Activated T-cell treated with anti-CD3 and anti-CD28 coated beads for 1 hour (primary cell): ENCODE results near the gene CD81.

ENCODE experiments used
- DNase-seq: peaks from one replicate; pipeline ENCODE4 v3.0.0-alpha.2; 2020; ENCODE audit warnings: low read depth

Gene CD81

DNA sequence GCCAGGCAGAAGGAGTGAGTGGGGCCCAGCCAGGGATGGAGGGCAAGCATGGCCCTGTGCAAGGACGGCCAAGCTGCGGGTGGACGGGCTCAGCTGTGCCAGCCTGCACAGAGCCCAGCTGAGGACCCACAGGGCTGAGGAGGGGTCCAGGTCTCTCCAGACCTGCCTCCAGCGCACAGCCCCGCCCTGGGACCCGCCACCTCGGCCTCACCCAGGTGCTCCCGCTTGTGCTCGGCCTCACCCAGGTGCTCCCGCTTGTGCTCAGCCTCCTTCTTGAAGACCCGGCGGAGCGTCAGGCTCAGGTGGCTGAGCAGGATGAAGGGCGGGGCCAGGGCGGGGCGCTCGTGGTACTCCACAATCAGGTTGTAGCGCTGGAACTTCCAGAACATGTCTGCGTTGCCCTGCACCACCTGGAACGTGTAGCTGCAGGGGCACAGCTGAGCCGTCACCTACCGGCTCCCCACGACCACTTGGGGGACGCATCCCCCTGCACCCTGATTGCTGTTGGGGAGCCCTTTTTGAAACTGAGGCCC, 29.8 kb downstream of the CD81 start:
- DNase-seq: no peak

GRCh38 chr11:2408671-2409070, 31.6 kb downstream of the CD81 start:
- DNase-seq: no peak

DNA sequence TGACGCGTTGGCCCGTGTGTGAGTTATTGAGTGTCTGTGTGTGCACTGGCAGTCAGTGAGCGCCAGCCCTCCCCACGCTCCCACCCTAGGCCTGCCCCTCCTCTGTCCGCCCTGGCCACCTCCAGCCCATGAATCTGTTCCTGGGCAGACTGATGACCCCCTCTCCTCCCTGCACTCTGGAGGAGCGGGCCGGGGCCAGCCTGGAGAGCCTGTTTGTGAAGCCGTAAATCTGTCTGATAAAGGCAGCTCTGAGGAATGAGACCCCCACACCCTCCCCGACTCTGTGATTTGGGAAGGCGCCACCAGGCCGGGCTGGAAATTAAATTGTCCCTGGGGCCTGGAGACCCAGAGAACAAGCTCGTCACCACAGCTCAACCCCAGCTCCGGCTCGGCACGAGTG, 32.0 kb downstream of the CD81 start:
- DNase-seq: no peak

GRCh38 chr11:2409611-2410468, 32.7 kb downstream of the CD81 start:
- no peak for DNase-seq

DNA sequence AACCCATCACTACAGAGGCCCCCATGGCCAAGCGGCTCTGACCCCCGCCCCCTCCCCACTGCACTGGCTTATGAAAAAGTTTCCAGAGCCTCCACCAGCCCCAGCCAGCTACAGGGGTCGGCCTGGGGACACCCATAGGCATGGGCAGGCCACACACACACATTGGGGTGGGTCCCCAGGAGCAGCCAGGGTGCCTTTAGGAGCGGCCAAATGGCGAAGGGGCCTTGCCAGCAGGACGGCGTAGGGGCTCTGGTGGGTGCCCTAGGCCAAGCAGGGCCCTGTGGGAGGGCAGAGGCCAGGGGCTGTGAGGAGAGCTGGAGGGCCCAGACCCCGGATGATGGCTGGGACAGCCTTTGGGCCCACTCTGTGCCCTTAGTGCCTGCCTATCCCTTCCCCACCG, 33.5 kb downstream of the CD81 start:
- DNase-seq: no peak

- DNase-seq: no peak
These were observed 34.6 kb downstream of the CD81 start for GRCh38 chr11:2411446-2412305.

DNA sequence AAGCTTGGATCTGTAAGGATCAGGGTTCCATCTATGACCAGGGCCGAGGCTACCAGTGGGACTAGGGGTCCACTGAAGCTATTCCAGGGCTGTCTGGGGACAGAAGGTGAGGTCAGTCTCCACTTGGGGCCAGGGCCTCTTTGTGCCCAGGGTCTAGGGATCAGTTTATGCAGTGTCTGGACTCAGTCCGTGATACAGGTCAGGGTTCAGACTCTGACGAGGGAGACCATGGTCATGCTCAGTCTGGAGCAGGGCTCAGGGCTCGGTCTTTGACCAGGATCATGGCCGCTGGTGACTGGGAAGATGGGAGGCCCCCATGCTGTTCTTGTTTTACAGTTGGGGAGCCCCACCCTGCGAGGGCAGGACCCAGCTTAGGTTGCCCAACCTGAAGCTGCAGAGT, 35.2 kb downstream of the CD81 start:
- no peak for DNase-seq

DNA sequence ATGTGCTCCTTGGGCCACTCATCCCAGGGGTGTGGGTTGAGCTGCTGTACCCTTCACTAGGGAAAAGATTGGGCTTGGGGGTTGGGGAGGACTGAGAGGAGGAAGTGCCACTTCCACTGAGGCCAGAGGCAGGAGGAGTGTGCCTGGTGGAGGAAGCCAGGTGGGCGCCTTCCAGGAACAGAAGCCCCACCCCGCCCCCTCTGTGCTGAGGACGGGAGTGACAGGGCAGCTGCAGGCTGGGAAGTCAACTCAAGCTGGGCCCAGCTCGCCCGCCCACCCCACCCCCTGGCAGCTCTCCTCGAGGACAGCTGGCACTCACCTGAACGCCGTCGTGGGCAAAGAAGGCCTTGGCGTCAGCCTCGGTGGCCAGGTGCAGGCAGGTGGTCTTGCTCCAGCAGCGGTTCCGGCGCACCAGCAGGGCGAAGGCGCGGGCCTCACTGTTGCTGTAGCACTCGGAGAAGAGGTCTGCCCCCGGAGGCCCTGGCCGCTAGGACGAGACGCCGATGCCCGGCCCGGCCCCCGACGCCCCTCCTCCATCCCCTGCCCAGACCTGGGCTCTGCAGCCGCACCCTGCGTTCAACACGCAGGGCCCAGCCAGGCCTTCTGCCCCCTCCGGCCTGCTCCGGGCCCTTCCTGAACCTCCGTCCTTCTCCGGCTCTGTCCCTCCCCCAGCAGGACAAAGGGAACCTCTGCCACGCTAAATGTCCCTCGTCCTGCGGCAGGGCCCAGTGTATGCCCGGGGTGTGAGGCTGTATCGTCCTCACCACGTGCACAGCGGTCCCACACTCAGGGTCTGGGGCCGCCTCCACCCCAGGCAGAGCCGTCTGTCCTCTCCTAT, 36.9 kb downstream of the CD81 start:
- no peak for DNase-seq

DNA sequence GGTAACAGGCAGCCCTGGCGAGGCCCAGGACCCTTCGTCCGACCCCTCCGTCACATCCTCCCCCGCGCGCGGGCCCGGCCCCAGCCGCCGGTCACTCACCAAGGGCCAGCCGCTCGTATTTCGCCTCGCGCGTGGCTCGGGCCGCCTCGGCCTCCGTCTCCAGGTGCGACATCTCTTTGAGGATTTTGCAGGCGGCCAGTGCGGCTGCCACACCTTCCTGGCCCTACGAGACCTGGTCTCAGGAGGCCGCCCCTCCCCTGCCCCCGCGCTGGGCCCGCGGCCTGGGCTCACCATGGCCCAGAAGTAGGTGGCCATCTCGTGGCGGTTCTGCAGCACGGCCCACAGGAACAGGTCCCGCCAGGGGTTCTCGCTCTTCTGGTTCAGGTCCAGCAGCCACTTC, 37.5 kb downstream of the CD81 start:
- DNase-seq: no peak

GRCh38 chr11:2415171-2415570, 38.1 kb downstream of the CD81 start:
- no peak for DNase-seq

- no peak for DNase-seq
These were observed 38.7 kb downstream of the CD81 start for GRCh38 chr11:2415601-2416380.

GRCh38 chr11:2416765-2417164, 39.7 kb downstream of the CD81 start:
- DNase-seq: no peak

DNA sequence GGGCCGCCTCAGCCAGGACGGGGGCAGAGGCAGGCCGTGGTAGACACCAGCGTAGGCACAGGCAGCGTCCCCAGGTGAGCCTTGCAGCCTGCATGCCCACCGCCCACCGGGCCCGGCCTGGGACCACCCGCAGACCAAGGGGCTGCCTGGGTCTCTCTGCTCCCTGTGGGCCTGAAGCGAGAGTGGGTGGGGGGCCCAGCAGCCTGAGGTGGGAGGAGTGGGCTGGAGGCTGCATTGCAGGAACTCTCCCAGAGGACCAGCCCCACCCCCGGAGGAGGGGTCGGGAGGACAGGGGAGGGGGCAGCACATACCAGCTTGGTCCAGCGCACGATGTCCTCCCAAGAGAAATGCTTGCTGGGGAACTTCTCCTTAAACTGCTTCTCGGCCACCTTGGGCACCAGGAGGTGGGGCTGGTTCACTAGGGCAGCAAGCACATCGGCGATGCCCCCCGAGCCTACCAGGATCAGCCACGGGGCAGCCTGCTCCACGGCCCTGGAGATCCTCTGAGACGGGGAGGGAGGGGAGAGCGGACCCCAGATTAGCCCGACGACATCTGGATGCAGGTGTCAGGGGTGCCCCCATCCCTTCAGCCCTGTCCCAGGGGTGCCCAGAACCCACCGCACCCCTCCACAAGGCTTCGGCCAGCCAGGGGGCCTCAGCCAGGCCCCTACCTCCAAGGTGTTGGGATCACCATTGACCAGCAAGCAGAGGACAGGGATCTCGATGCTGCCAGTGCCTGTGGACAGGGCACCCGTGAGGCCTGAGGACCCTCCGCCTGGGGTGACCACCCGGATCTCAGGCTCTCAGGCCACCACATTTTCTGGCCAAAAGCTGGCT, 41.0 kb downstream of the CD81 start:
- DNase-seq: no peak

GRCh38 chr11:2418693-2419360, 41.7 kb downstream of the CD81 start:
- no peak for DNase-seq

DNA sequence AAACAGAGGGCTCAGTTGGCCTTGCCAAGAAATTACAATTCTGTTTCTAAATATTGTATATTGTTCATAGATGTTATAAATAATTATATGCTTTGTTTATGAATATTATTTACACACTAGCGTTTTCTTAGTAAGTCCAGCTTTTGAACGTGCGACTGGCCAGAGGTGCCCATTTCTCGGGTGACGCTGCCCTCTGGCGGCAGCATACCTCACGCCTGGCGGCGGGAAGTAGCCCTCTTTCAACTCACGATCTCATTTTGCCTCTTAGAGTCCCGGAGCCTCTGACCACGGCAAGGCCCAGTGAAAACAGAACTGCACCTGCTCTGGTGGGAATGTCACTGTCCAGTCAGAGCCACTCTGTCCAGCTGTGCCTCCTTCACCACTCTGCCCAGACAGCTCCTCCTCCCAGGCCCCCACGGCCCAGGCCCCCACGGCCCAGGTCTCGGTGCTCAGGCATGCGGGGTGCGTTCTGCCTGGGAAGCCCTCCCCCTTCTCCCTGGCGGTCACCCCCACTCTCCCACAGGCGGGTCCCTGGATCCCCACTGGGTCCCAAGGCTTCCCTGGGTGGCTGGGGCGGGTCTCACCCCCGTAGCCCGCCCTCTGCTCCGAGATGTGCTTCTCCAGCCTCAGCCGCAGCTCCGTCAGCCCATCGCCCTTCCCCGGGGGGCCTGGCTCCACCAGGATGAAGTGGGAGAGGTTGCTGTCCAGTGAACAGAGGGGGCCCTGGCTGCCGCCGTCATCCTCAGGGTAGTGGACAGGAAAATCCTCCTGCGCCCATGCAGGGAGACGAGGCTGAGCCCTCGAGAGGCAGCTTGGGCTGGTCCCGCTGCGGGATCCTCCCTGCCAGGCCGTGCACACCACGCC, 42.8 kb downstream of the CD81 start:
- peak; percentile 48 for DNase-seq

DNA sequence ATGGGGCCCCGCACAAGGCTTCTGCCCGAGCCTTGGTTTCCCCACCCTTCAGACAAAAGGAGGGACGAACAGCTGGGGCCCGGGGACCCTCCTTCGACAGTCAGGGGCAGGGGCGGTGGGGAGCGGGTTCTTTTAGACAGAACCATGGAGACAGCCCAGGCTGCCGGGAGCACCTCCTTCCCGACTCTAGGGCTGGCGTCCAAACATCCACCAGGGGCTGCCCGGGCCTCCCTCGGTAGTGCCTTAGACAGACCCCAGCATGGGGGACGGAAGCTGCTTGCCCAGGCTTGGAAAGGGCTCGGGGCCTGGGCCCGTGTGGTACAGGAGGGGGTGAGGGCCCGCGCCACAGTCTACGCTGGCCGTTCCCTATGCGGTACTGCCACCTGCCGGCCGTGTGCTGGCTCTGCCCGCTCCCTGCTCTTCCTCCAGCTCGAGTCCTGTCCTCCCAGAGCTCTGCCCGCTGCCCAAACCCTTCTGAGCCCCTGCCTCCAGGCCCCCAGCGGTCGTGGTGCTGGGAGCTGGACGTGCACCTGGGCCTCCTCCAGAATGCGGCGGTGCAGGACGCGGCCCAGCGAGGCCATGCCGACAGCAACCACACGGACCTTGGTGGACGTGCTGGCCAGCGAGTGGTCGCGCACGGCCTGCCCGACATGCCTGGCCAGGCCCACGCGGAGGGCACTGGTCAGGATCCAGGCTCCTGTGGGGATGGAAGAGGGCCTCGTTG, 43.6 kb downstream of the CD81 start:
- peak; percentile 68 for DNase-seq

- no peak for DNase-seq
These were observed 44.3 kb downstream of the CD81 start for GRCh38 chr11:2421226-2421994.
